HG03558 (cell line): ENCODE results near the gene TNFSF12.

Experiments used
- ATAC-seq: cut with Tn5 transposase; IDR thresholded peaks from one replicate; pipeline ENCODE4 v1.9.1; 2021; ENCODE audit warnings: moderate number of reproducible peaks; ENCODE audit not compliant: unreplicated experiment; ENCODE audit errors: extremely low read depth

The TNFSF12 gene

DNA sequence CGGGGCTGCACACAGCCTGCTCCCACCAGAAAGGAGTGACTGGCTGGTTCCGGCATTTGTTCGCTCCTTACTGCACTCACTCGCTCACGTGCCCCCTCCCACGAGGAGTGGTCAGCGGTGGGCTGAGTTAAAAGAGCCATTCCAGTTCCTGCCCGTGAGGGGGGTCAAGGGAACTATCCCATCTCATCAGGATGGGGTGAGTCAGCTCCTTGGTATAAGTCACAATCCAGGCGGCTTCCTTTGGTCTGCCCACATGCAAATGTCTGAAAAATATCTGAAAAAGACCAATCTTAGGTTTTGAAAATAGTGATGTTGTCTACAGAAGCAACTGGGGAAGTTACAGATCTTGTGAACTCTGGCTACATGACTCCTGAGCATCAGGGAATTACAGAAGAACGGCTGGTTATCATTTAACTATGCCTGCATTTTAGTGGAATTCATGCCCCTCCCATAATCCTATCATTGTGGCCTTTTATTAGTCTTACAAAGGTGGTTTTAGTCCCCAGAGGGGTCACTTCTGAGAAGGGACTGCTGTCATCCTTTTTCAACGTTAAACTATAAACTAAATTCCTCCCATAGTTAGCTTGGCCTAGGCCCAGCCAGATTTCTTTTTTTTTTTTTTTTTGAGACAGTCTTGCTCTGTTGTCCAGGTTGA, 9.8 kb upstream of the TNFSF12 start:
- ATAC-seq: no peak

DNA sequence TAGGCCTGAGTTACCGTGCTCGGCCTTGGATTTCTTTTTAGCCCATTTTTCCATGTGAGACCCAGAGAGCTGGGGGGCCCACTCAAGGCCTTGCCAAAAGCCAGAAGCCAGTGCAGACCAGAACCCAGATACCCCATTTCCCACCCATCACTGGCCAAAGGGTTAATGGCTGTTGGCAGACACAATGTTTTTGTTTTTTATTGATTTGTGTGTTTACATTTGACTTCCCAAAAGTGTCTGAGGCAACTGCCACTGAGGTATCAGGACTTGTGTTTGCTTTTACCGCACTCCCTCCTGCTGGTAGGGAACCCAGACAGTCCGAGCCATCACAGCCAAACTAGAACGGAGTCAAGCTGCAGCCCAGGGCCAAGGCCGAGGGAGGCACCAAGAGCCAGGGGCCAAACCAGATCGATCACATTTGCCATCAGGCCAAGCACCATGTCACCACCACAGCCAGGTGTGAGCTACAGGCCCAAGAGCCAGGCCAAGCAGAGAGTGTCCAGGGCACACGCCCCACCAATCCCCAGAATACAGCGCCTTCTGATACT, 7.7 kb upstream of the TNFSF12 start:
- no peak for ATAC-seq

DNA sequence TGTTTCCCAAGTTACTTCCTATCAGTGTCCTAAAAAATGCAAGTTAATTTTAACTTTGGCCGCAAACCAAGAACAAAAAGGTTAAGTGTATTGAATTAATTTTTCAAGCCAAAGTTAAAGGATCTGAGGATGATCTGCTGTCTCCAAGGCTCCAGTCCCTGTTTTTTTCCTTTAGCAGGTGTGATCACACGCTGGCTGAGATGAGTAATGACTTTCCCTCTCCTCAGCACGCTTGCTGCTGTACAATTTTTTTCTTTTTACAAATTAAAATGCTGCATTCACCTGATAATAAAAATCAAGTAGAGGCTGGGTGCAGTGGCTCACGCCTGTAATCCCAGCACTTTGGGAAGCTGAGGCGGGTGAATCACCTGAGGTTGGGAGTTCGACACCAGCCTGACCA, 3.9 kb upstream of the TNFSF12 start:
- no peak for ATAC-seq

DNA sequence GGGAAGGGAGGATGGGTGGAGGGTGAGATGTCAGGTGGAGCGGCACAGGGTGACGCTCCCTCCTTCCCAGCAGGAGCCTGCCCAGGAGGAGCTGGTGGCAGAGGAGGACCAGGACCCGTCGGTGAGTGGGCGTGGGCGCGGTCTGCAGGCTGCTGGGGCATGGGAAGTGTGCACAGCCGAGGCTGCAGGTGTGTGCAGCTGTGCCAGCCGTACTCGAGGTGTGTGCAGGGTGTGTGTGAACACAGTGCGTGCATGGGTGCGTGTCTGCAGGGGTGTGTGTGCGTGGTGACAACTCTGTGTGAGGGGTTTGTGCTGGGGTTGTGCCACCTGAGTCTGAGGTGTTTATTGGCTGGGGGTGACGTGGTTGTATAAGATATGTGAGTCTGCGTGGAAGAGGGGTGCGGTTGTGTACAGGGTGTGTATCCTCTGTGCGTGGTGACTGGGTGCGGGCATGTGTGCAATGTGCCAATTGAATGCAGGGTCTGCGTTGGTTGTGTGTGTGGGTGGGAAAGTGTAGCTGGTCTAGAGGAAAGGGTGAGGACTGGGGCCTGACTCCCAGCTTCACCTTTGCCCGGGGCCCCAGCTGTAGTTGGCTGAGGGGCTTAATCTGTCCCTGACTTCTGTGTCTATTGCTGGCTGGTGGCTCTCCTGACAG, 670 bp downstream of the TNFSF12 start:
- no peak for ATAC-seq

DNA sequence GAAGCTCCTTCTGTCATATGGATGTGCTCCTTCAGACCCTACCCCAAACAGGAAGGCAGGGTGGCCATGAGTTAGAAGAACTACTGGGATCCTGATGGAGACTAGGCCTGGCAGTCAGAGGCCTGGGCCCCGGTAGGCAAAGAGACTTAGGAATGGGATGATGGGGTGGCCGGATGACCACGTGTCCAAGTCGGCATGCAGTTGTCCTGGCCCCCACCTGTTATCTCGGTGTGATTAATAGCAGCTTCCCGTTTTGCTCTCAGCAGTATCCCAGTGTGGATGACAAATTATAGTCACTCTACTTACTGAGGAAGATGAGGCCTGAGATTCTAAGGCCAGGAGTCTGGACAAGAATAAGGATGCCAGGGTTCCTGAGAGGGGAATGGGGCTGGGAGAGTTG, 1.5 kb downstream of the TNFSF12 start:
- ATAC-seq: no peak

DNA sequence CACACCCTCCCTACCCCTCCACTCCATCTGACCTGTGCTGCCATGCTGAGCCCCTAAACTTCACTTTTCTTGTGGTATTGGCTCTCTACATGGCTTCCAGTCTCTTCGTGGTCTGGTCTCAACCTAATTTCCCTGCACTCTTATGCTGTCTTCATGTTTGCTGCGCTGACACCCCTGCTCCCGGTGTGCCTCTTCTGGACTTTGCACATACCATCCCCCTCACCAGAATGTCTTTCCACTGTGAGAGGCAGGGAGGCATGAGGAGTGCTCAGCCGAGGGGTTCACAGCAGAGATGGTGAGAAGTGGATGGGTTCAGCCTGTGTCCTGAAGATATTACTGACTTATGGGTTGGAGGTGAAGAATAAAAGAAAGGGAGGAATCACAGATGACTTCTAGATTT, 2.5 kb downstream of the TNFSF12 start:
- no peak for ATAC-seq

DNA sequence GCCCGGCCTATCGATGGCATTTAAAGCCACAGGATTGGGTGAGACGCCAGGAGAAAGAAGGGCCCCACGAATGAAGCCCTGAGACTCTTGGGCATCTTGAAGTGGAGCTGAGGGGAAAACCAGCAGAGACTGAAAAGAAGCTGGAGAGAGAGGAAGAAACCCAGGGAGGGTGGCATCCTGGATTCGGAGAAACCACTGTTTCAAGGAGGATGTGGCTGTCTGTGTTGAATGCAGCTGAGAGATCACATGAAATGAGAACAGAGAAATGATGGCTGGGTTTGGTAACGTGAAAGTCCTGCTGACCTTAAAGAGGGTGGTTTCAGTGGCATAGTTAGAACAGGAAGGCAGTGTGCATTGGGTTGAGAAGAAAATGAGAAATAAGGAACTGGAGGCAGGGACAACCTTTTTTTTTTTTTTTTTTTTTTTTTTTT, 3.8 kb downstream of the TNFSF12 start:
- ATAC-seq: peak; percentile 48

DNA sequence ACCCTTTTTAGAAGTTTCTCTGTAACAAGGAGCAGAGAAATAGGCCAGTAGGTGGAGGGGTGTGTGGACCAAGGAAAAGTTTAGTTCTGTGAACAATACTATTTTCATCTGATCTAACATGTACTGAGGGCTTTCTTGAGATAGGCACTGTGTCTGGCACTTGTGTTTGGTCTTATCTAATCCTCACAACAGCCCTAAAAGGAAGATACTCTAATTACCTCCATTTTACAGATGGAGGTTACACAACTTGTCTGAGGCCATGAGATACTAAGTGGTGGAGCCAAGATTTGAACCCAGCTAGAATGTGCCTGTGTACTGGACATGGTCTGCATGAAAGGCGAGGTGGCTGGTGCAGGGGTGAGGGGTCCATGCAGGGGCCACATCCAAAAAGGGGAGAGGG, 4.5 kb downstream of the TNFSF12 start:
- no peak for ATAC-seq

DNA sequence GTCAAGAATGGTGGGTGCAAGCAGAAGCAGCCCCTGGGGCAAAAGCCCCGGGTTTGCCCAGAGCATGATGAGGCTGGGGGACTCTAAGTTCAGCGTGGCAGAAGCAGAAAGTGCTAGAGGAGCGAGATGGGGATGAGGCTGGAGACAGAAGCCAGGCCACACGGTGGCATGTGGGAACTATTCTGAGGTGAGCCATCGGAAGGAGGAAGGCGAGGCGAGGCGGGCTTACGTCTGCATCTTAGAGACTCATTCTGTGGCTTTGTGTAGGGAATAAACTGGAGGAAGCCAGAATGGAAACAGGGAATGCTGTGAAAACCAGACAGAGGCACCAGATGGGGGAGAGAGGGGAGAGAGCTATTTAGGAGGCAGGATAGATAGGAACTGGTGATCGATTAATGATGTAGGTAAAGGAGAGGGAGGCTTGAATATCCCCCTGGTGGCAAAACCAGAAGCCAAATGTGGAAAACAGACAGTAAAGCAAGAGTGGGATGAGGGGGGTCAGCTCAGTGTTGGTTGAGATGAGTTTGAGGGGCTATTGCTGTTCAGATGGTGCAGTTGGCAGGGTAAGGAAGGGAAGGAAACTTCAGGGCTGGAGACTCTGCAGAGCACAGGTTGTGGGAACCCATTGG, 6.6 kb downstream of the TNFSF12 start:
- ATAC-seq: no peak

DNA sequence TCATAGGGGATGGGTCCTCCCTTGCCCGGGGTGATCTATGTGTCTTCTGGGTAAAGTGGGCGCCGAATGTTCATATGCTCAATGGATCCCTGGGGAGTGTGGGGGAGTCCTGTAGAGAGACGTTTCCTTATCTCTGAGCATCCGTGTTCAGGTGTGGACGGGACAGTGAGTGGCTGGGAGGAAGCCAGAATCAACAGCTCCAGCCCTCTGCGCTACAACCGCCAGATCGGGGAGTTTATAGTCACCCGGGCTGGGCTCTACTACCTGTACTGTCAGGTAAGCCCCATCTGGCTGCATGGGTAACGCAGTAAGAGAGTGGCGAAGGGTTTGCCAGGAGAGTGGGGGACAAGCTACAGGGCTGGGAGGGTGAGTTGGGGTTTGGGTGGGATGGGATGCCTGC, 7.8 kb downstream of the TNFSF12 start:
- no peak for ATAC-seq

DNA sequence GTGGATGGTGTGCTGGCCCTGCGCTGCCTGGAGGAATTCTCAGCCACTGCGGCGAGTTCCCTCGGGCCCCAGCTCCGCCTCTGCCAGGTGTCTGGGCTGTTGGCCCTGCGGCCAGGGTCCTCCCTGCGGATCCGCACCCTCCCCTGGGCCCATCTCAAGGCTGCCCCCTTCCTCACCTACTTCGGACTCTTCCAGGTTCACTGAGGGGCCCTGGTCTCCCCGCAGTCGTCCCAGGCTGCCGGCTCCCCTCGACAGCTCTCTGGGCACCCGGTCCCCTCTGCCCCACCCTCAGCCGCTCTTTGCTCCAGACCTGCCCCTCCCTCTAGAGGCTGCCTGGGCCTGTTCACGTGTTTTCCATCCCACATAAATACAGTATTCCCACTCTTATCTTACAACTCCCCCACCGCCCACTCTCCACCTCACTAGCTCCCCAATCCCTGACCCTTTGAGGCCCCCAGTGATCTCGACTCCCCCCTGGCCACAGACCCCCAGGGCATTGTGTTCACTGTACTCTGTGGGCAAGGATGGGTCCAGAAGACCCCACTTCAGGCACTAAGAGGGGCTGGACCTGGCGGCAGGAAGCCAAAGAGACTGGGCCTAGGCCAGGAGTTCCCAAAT, 8.4 kb downstream of the TNFSF12 start:
- ATAC-seq: no peak

DNA sequence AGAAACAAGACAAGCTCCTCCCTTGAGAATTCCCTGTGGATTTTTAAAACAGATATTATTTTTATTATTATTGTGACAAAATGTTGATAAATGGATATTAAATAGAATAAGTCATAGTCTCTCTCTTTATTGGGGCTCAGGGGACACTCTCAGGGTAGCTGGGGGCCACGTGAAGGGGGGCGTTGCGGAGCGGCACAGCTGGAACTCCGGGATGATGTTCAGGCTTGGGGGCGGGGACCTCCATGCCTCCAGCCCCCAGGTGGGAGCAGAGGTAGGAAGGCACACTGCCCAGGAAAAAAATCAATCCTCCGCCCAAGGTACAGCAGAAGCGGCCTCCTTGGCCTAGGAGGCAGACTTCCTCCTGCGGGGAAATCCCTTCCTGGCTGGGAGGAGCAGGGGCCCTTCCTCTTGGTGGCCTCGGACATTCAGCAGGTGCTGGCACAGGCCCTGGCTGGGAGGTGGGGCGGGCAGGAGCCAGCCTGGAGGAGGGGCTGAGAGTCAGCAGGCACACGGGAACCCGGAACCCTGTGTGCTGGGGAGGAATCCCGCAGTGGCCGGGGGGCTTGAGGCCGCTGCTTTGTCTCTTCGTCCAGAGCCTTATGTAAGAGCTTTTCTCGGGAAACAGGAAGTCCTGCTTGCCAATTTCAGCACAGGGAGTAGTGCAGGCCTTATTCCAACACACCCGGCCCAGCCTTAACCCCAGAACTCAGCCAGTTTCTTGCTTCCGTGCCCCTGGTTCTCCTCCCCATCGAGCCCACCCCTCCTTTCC, 9.1 kb downstream of the TNFSF12 start:
- ATAC-seq: no peak

DNA sequence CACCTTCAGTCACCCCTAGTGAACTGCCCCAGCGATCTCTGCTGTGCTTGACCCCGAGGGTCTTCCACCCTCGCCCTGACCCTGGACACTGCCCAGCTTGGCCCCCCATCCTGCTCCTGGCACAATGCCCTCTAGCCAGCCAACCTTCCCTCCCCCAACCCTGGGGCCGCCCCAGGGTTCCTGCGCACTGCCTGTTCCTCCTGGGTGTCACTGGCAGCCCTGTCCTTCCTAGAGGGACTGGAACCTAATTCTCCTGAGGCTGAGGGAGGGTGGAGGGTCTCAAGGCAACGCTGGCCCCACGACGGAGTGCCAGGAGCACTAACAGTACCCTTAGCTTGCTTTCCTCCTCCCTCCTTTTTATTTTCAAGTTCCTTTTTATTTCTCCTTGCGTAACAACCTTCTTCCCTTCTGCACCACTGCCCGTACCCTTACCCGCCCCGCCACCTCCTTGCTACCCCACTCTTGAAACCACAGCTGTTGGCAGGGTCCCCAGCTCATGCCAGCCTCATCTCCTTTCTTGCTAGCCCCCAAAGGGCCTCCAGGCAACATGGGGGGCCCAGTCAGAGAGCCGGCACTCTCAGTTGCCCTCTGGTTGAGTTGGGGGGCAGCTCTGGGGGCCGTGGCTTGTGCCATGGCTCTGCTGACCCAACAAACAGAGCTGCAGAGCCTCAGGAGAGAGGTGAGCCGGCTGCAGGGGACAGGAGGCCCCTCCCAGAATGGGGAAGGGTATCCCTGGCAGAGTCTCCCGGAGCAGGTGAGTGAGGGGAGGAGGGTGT, 9.9 kb downstream of the TNFSF12 start, which contains the start of gene TNFSF13:
TNFSF13 (plus strand) TSS at position 207 of the 776 bp plus-strand sequence; CDS start at position 497, 290 bp downstream.
- no peak for ATAC-seq

DNA sequence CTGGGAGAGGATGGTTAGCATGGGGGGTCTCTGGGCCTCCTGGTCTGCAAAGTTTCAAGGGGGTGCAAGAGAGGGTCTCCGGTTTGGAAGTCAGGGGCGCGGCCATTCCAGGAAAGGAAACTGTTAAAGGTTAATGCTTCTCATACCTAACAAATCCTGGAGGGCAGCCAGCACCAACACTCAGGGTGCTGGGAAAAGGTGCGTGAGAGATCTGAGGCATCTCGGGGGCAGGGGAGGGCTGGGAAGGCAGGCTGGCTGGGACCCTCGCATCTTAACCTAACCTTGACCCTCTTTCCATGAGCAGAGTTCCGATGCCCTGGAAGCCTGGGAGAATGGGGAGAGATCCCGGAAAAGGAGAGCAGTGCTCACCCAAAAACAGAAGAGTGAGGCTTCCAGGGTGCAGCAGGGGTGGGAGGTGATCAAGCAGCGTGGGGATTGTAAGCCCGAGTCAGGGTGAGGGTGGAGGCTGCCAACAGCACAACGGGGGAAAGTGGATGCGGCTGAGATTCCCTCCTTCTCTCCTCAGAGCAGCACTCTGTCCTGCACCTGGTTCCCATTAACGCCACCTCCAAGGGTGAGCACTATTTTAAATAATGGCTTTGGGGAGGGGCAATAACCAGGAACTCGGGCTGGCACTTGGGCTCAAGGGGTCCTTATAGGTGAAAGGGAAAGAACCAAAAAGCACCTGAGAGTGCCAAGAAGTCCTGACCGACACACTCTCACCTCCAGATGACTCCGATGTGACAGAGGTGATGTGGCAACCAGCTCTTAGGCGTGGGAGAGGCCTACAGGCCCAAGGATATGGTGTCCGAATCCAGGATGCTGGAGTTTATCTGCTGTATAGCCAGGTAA, 10.7 kb downstream of the TNFSF12 start:
- no peak for ATAC-seq

DNA sequence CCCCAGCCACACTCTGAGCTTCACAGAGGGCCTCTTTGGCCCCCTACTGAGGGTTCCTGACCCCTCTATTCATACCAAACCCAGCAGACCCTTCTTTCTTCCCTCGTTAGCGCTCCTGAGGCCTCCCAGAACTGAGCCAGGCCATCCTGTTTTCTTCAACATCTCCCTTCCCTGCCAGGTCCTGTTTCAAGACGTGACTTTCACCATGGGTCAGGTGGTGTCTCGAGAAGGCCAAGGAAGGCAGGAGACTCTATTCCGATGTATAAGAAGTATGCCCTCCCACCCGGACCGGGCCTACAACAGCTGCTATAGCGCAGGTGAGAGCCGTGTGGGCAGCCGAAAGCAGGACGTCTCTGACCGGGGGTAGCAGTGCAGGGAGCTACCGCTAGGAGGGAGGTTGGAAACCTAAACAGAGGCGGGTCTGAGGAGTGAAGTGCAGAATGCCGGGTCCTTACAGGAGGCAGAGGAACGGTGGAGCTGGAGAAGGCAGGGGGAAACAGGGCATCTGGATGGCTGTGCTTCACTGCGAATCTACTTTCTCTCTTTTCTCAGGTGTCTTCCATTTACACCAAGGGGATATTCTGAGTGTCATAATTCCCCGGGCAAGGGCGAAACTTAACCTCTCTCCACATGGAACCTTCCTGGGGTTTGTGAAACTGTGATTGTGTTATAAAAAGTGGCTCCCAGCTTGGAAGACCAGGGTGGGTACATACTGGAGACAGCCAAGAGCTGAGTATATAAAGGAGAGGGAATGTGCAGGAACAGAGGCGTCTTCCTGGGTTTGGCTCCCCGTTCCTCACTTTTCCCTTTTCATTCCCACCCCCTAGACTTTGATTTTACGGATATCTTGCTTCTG, 11.5 kb downstream of the TNFSF12 start:
- ATAC-seq: no peak

DNA sequence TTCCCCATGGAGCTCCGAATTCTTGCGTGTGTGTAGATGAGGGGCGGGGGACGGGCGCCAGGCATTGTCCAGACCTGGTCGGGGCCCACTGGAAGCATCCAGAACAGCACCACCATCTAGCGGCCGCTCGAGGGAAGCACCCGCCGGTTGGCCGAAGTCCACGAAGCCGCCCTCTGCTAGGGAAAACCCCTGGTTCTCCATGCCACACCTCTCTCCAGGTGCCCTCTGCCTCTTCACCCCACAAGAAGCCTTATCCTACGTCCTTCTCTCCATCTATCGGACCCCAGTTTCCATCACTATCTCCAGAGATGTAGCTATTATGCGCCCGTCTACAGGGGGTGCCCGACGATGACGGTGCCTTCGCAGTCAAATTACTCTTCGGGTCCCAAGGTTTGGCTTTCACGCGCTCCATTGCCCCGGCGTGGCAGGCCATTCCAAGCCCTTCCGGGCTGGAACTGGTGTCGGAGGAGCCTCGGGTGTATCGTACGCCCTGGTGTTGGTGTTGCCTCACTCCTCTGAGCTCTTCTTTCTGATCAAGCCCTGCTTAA, 12.2 kb downstream of the TNFSF12 start:
- ATAC-seq: no peak

DNA sequence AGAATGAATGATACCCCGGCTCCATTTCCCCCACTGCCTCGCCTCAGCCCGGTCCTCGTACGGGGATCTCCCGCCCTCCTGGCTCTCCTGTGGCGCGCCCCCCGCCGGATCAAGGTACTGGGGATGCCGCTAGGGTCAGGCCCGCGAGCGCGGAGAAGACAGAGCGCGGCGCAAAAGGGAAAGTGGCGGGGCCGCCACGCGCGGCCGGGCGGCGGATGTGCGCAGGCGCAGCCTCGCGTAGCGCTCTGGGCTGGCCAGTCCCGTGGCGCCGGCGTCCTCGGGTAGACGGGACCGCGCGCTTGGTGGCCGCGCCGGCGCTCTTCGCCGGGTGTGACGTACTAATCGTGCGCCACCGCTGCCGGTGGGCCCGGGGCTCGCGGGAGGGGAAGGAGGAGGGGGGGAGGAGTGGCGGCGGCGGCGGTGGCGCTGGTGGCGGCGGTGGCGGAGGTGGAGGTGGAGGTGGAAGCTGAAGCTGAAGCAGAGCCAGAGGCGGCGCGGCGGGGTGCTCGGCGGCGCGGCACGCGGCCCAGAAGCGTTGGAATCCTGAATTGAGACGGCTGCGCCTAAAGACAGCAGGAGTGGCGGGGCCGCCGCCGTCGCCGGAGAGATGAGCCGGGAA, 12.8 kb downstream of the TNFSF12 start, which contains the start of gene SENP3:
SENP3 (plus strand) TSS at position 331 of the 619 bp plus-strand sequence. CDS start 1,158 bp downstream, outside the sequence.
- ATAC-seq: no peak
